GM18517 (cell line): Measurements from ENCODE around the gene LACTBL1.
"Not testable (repeated sequence)": the region's sequence is repeated elsewhere in the genome, so short reads cannot be mapped to it uniquely, and the experiment has no call there.

Experiments used
- ATAC-seq: cut with Tn5 transposase; IDR thresholded peaks from one replicate; pipeline ENCODE4 v1.9.1; 2021; ENCODE audit warnings: mild to moderate bottlenecking, moderate library complexity; ENCODE audit not compliant: unreplicated experiment

The LACTBL1 gene

GRCh38 chr1:22945171-22945570, 27.5 kb downstream of the LACTBL1 start:
- ATAC-seq: not testable (repeated sequence)

GRCh38 chr1:22944346-22945055, 28.2 kb downstream of the LACTBL1 start:
- ATAC-seq: no peak

- no peak for ATAC-seq
Observed at GRCh38 chr1:22941257-22941656, 31.4 kb downstream of the LACTBL1 start.

- no peak for ATAC-seq
Observed at GRCh38 chr1:22936681-22937080, 36.0 kb downstream of the LACTBL1 start.

GRCh38 chr1:22935433-22935832, 37.2 kb downstream of the LACTBL1 start:
- no peak for ATAC-seq

GRCh38 chr1:22932803-22933470, 39.7 kb downstream of the LACTBL1 start:
- ATAC-seq: no peak

GRCh38 chr1:22930240-22930912, 42.3 kb downstream of the LACTBL1 start:
- ATAC-seq: no peak

- no peak for ATAC-seq
Observed at GRCh38 chr1:22925111-22925510, 47.6 kb downstream of the LACTBL1 start.

- ATAC-seq: no peak
Observed at GRCh38 chr1:22922640-22923039, 50.0 kb downstream of the LACTBL1 start.

- ATAC-seq: no peak
Observed at GRCh38 chr1:22921452-22922126, 51.1 kb downstream of the LACTBL1 start.

- ATAC-seq: no peak
Observed at GRCh38 chr1:22920734-22921451, 51.8 kb downstream of the LACTBL1 start.

GRCh38 chr1:22920026-22920733, 52.5 kb downstream of the LACTBL1 start:
- no peak for ATAC-seq

- no peak for ATAC-seq
Observed at GRCh38 chr1:22919341-22920025, 53.2 kb downstream of the LACTBL1 start.

GRCh38 chr1:22918644-22919043, 54.0 kb downstream of the LACTBL1 start:
- no peak for ATAC-seq

GRCh38 chr1:22917989-22918388, 54.7 kb downstream of the LACTBL1 start:
- ATAC-seq: no peak

- ATAC-seq: no peak
Observed at GRCh38 chr1:22916471-22916820, 56.2 kb downstream of the LACTBL1 start.

GRCh38 chr1:22915816-22916470, 56.7 kb downstream of the LACTBL1 start:
- no peak for ATAC-seq

- ATAC-seq: no peak
Observed at GRCh38 chr1:22915231-22915630, 57.4 kb downstream of the LACTBL1 start.

- ATAC-seq: no peak
Observed at GRCh38 chr1:22914633-22915217, 57.9 kb downstream of the LACTBL1 start.
